Neuron (in vitro differentiated cells): ENCODE measurements around the gene MOCS1.
A peak's percentile ranks its signal among the peaks of the same experiment; 100 is the strongest.
"Not testable (repeated sequence)": the region's sequence is repeated elsewhere in the genome, so short reads cannot be mapped to it uniquely, and the experiment has no call there.

Experiments used
- H2AFZ ChIP-seq: one replicate; pipeline ENCODE4 v1.6.1; 2013; ENCODE audit warnings: low read depth, mild to moderate bottlenecking, inconsistent platforms, low read length, moderate library complexity
- H3K27me3 ChIP-seq: one replicate; pipeline ENCODE4 v1.6.1; 2013; ENCODE audit warnings: low read length; ENCODE audit not compliant: insufficient read depth
- H3K36me3 ChIP-seq: one replicate; pipeline ENCODE4 v1.6.1; 2013; ENCODE audit warnings: low read length; ENCODE audit not compliant: insufficient read depth
- H3K4me1 ChIP-seq: one replicate; pipeline ENCODE4 v1.6.1; 2013; ENCODE audit warnings: low read length; ENCODE audit not compliant: insufficient read depth
- H3K4me3 ChIP-seq: 2 replicates; pipeline ENCODE4 v1.5.1; 2013; ENCODE audit warnings: mild to moderate bottlenecking, low read length, moderate library complexity
- H3K9me3 ChIP-seq: one replicate; pipeline ENCODE4 v1.6.1; 2013; ENCODE audit warnings: low read length

Gene MOCS1

GRCh38 chr6:39934131-39934757, at the start of gene MOCS1:
MOCS1 (minus strand) TSS chr6:39934462; CDS start chr6:39934417, 45 bp downstream.
- Histone ChIP-seq H2AFZ (peak within 1 kb of the TSS; percentile 94), H3K4me3 (peak within 1 kb of the TSS; percentile 77), H3K9me3 (no peaks in the 10 kb centered on the region), H3K4me1 (peaks cover 12% of the 10 kb centered on the region), H3K27me3 (peaks cover 5% of the 10 kb centered on the region), H3K36me3 (no peaks in the 10 kb centered on the region)

- Histone ChIP-seq H3K4me1 (no peaks in the 10 kb centered on the region), H3K9me3 (no peaks in the 10 kb centered on the region), H3K36me3 (no peaks in the 10 kb centered on the region), H3K4me3 (no peak overlapping the region), H2AFZ (no peak overlapping the region), H3K27me3 (no peaks in the 10 kb centered on the region)
These were observed 49.8 kb upstream of the MOCS1 start for GRCh38 chr6:39984051-39984450.

GRCh38 chr6:39983193-39983592, 48.9 kb upstream of the MOCS1 start:
- Histone ChIP-seq H3K4me1 (no peaks in the 10 kb centered on the region), H3K4me3 (no peak overlapping the region), H2AFZ (no peak overlapping the region), H3K27me3 (no peaks in the 10 kb centered on the region), H3K9me3 (no peaks in the 10 kb centered on the region), H3K36me3 (no peaks in the 10 kb centered on the region)

GRCh38 chr6:39982720-39983119, 48.5 kb upstream of the MOCS1 start:
- no peaks in the 10 kb centered on the region for H3K27me3 ChIP-seq
- H3K4me1 ChIP-seq, result no peaks in the 10 kb centered on the region
- no peaks in the 10 kb centered on the region for H3K9me3 ChIP-seq
- H3K36me3 ChIP-seq, result no peaks in the 10 kb centered on the region
- H3K4me3 ChIP-seq, result no peak overlapping the region
- H2AFZ ChIP-seq, result no peak overlapping the region

GRCh38 chr6:39980839-39981580, 46.7 kb upstream of the MOCS1 start:
- no peaks in the 10 kb centered on the region for H3K27me3 ChIP-seq
- H3K4me1 ChIP-seq, result no peaks in the 10 kb centered on the region
- no peaks in the 10 kb centered on the region for H3K9me3 ChIP-seq
- no peaks in the 10 kb centered on the region for H3K36me3 ChIP-seq
- H2AFZ ChIP-seq, result no peak overlapping the region
- no peak overlapping the region for H3K4me3 ChIP-seq

GRCh38 chr6:39979461-39980328, 45.4 kb upstream of the MOCS1 start:
- Histone ChIP-seq H3K36me3 (no peaks in the 10 kb centered on the region), H3K27me3 (no peaks in the 10 kb centered on the region), H3K9me3 (no peaks in the 10 kb centered on the region), H3K4me3 (no peak overlapping the region), H3K4me1 (no peaks in the 10 kb centered on the region), H2AFZ (no peak overlapping the region)

DNA sequence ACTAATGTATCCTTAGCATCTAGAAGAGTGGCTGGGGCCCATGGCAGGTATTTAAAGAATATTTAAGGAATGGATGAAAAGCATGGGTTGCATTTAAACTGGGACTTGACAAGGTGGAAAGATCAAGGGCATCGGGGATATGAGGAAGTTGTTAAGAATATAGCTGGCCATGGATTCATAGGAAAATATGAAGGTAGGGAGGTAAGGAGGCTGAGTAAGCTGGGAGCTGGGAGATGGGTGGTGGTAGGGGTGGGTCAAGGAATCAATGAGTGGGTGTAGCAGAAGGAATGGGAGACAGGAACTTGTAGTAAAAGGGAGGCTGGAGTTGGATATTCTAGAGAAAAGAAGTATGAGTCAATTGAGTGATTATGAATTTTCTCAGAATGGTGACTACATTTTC, 44.0 kb upstream of the MOCS1 start:
- no peaks in the 10 kb centered on the region for H3K9me3 ChIP-seq
- H3K4me3 ChIP-seq, result no peak overlapping the region
- H3K27me3 ChIP-seq, result no peaks in the 10 kb centered on the region
- H3K36me3 ChIP-seq, result no peaks in the 10 kb centered on the region
- H3K4me1 ChIP-seq, result no peaks in the 10 kb centered on the region
- H2AFZ ChIP-seq, result no peak overlapping the region

- Histone ChIP-seq H3K27me3 (no peaks in the 10 kb centered on the region), H3K4me3 (no peak overlapping the region), H3K36me3 (no peaks in the 10 kb centered on the region), H3K4me1 (no peaks in the 10 kb centered on the region), H3K9me3 (no peaks in the 10 kb centered on the region), H2AFZ (no peak overlapping the region)
These were observed 39.4 kb upstream of the MOCS1 start for GRCh38 chr6:39973661-39974060.

DNA sequence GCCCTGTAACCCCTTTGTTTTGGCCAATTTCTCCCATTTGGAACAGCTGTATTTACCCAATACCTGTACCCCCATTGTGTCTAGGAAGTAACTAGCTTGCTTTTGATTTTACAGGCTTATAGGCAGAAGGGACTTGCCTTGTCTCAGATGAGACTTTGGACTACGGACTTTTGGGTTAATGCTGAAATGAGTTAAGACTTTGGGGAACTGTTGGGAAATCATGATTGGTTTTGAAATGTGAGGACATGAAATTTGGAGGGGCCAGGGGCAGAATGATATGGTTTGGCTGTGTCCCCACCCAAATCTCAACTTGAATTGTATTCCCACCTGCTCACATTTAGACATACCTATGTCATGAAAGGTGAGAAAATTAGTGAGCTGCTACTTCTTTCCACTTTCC, 38.5 kb upstream of the MOCS1 start:
- not testable (repeated sequence) for H3K4me1 ChIP-seq, H2AFZ ChIP-seq, H3K36me3 ChIP-seq, H3K27me3 ChIP-seq, H3K9me3 ChIP-seq, H3K4me3 ChIP-seq

DNA sequence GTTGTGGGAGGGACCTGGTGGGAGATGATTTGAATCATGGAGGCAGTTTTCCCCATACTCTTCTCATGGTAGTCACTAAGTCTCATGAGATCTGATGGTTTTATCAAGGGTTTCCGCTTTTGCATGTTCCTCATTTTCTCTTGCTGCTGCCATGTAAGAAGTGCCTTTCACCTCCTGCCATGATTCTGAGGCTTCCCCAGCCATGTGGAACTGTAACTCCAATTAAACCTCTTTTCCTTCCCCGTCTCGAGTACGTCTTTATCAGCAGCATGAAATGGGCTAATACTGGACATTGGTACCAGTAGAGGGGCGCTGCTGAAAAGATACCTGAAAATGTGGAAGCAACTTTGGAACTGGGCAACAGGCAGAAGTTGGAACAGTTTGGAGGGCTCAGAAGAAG, 36.9 kb upstream of the MOCS1 start:
- H3K4me1 ChIP-seq, H3K27me3 ChIP-seq: not testable (repeated sequence)

DNA sequence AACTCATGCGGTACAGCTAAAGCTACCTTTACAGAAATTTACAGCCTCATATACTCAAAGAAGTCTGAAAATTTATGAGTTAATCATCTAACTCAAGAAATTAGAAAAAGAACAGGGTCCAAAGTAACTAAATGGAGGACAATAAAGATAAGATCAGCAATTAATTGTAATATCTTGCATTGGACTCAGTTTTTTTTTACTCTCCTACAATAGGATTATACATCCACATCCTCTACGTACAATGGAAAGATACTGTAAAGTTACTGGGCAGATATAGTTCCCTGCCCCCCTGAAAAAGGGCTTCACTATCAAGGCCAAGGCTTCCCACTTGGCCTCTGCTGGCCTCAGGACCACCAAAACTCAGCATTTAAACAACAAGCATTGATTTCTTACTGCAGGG, 31.5 kb upstream of the MOCS1 start:
- Histone ChIP-seq H3K4me3 (no peak overlapping the region), H3K36me3 (no peaks in the 10 kb centered on the region), H2AFZ (no peak overlapping the region), H3K4me1 (no peaks in the 10 kb centered on the region), H3K27me3 (peaks cover 4% of the 10 kb centered on the region), H3K9me3 (no peaks in the 10 kb centered on the region)

More for the DNA sequence above, 36.9 kb upstream of the MOCS1 start:
- not testable (repeated sequence) for H2AFZ ChIP-seq, H3K36me3 ChIP-seq, H3K9me3 ChIP-seq, H3K4me3 ChIP-seq

DNA sequence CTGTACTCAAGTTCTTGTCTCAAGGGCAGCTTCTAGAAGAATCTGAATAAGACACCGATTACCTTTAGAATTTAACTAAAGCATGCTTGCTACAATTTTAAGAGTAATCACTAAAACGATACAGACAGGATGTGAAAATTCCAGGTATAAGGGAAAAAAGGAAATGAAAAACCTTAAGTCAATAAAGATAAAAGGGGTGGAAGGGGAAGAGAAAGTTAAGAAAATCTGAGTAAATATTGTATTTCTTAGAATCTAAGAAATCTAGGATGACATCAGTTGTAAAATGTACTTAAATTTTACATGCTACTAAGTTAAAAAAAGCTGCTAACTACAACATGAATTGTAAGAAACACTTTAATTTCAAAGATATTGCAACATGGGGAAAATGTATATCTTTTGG, 30.3 kb upstream of the MOCS1 start:
- Histone ChIP-seq H3K4me3 (no peak overlapping the region), H3K36me3 (no peaks in the 10 kb centered on the region), H3K9me3 (no peaks in the 10 kb centered on the region), H3K27me3 (peaks cover 4% of the 10 kb centered on the region), H2AFZ (no peak overlapping the region), H3K4me1 (no peaks in the 10 kb centered on the region)

DNA sequence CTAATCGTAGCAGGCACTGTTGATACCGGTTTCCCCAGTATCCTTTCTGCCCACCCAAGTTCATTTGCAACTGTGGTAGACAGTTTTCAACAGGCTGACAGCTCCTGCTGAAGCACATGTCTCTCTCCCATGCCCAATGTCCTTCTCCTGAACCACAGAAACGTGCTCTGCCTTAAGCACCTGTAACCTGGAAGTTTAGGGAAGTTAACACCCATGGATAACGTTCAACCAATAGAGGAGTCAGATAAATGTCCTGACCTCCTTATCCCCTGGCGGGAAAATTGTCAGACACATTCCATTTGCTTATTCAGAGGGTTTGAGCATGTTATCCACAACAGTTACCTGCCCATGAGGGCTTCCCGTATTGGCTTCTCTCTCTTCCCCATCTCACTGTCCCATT, 29.8 kb upstream of the MOCS1 start:
- H3K4me1 ChIP-seq, result no peaks in the 10 kb centered on the region
- peaks cover 4% of the 10 kb centered on the region for H3K27me3 ChIP-seq
- H3K36me3 ChIP-seq, result no peaks in the 10 kb centered on the region

More for the DNA sequence above, 29.8 kb upstream of the MOCS1 start:
- no peak overlapping the region for H3K4me3 ChIP-seq
- H3K9me3 ChIP-seq, result no peaks in the 10 kb centered on the region
- no peak overlapping the region for H2AFZ ChIP-seq
